ENCODE results near the gene GUK1.

GRCh38 chr1:228161866-228162265 lies 21.8 kb downstream of the GUK1 start:
- TF ChIP-seq CTCF (IDR thresholded peaks at IDR 0.05) (no peak), POLR2A (IDR thresholded peaks at IDR 0.05) (no peak)

Measured in lower leg skin (tissue), 3 donors.